Esophagus mucosa (tissue), 1 donor: ENCODE data around the gene LMLN. TPM values are rescaled to one million over a fixed set of nuclear protein-coding genes. Genes with fewer than 3 reads are reported as not detected.
"Not testable (repeated sequence)": the region's sequence is repeated elsewhere in the genome, so short reads cannot be mapped to it uniquely, and the experiment has no call there.

Experiments
- ATAC-seq: fragments of 200-7000 bp; cut with Tn5 transposase; one replicate; pipeline ENCODE4 v1.9.1; 2020
- total RNA-seq: library from RNA; stranded (reverse); gene quantifications from one replicate; pipeline ENCODE4 v1.2.4, GENCODE V29; 2023
- donor health status: DM: yes; HTN: yes; CAD: no.

The LMLN gene
- total RNA-seq, 1 donor from 2014 or later = 5.7 TPM

DNA sequence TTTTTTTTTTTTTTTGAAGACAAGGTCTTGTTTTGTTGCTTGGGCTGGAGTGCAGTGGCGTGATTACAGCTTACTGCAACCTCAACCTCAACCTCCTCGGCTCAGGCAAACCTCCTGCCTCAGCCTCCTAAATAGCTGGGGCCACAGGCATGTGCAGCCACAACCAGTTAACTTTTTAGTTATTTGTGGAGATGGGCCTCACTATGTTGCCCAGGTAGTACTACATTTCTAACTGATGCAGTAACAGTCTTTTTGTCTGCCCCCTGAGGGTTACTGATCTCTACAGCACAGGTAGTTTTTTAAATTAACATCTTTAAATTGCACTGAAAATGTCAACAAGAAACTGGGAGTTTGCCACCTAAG lies 3.4 kb upstream of the LMLN start:
- ATAC-seq = no peak

DNA sequence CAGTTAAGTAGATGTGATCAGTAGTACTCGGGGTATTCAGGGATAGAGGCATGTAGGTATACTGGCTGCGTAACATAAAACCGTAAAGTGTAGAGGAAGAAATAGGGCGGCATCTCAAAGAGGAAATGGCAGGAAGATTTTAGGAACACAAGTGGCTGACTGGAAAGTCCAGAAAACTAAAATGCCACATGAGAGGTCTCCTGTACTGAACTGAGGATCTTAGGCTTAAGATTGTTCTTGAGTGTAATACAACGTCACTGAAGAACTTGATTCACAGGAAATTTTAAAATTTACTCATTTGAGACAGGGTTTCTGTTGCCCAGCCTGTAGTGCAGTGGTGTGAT lies 2.3 kb upstream of the LMLN start:
- no peak for ATAC-seq

DNA sequence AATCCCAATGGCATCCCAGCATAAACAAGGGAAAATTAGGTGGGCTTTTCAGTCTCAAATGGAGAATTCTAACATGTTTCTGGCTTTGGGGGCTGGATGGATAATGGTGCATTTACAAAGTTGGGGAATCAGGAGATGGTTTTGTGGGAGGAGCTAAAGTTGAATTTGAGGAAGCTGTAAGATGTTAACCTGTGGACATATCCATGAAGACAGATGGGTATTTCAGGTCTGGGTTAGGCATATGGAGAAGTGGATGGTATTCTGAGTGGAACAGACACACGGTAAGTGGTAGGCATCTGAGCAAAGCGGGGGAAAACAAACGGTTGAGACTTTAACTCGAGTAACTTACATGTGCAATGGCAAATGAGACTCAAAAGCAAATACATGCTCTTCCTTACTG lies 1.7 kb upstream of the LMLN start:
- ATAC-seq = no peak

DNA sequence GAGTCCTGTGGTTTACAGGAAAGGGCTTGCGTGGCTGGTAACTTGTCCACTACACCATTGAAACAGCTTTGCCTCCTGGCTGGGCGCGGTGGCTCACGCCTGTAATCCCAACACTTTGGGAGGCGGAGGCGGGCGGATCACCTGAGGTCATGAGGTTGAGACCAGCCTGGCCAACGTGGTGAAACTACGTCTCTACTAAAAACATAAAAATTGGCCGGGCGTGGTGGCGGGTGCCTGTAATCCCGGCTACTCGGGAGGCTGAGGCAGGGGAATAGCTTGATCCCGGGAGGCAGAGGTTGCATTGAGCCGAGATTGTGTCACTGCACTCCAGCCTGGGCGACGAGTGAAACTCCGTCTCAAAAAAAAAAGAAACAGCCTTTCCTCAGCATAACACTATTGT lies 1.2 kb upstream of the LMLN start:
- not testable (repeated sequence) for ATAC-seq

DNA sequence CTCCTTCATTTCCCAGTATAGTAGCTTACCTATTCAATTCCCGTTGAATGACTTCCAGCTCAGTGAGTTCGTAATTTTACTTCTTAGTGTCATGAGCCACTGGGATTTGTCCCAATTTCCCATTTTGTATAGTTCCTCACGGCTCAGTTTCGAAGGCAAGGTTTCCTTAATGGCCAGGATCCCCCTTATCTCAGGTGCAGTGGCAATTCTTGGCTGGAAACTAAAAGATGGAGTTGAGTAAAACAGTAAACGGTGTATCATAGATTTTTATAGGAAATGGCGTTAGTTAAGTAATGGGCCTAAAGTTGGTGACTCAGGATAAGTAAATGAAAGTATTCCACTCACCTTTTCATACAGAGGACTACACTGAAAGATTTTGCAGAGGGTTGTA lies 522 bp upstream of the LMLN start:
- ATAC-seq = no peak

DNA sequence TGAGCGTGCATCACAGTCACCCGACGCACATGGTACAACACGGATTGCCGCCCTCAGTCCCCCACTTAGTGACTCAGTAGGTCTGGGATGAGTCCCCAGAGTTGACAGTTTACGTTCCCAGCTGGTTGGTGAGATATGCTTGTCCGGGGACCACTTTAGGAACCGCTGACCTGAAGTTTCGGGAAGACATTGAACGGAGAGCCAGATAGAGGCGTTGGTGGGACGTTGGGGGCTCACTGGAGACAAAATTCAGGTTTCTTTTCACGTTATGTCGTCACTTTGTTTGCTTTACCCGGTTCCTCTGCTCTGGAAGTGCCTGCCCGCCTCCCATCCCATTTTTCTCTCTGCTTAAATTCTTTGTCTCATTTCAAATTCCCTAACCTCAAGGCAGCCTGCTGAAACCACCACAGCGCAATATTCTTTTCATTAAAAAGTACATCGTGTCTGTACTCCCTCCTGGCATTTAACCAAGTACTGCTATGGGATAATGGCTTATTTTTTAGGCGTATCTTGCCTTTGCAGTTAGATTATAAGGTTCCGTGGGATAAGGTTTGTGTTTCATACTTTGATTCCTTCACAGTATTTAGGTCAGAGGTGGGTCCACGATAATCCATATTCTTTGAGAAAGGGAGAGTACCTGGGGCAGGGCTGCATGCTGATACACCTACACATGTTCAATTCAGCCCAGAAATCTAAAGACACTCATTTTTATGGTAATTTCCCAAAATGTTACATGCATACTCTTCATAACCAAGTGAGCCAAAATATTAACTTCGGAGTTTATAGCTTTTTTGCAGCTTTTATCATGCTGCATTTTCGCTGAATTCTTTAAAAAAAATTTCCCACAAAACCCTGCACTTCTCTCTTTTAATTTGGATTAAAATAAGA lies 921 bp downstream of the LMLN start:
- no peak for ATAC-seq

DNA sequence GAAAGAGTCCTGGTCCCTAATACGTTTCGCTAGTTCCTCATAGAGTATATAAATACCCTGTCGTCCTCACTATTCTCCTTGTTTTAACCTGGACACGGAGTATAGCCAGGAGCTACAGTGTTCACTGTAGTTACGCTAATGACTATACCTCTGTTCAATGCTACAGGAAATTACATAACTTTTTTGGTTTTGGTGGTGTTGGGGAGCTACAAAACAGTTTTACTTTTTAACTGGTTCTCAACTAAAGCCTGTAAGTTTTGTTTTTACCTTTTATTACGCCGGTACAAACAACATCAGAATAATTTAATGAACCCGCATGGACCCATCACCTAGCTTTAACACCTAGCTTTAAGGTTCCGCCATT lies 1.5 kb downstream of the LMLN start:
- no peak for ATAC-seq

DNA sequence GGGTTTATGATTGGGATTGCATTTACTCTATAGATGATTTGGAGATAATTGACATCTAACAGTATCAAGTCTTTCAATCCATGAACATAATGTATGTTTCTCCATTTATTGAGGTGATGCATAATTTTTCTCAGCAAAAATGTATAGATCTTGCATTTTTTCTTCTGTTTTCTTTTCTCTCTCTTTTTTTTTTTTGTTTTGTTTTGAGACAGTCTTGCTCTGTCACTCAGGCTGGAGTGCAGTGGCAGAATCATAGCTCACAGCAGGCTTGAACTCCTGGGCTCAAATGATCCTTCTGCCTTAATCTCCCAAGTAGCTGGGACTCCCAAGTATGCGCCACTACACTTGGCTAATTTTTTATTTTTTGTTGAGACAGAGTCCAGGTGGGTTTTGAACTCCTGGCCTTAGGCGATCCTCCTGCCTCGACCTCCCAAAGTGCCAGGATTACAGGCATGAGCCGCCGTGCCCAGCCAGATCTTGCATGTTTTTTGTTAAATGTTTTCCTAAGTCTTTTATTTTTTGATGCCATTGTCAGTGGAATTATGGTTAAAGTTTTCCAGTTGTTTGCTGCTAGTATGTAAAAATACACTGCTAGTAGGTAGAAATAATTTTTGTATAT lies 3.1 kb downstream of the LMLN start:
- no peak for ATAC-seq

DNA sequence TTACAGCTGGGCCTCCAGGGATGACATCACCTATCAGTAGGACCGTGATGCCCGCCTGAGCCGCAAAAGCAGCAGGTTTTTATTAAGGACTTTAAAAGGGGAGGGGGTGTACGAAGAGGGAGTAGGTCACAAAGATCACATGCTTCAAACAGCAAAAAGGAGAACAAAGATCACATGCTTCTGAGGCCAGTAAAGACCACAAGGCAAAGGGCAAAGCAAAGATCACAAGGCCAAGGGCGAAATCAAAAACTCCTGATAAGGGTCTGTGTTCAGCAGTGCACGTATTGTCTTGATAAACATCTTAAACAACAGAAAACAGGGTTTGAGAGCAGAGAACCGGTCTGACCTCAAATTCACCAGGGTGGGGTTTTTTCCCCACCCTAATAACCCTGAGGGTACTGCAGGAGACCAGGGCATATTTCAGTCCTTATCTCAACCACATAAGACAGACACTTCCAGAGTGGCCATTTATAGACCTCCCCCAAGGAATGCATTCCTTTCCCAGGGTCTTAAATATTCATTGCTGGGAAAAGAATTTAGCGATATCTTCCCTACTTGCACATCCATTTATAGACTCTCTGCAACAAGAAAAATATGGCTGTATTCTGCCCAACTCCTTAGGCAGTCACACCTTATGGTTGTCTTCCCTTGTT lies 7.4 kb downstream of the LMLN start:
- ATAC-seq = not testable (repeated sequence)

DNA sequence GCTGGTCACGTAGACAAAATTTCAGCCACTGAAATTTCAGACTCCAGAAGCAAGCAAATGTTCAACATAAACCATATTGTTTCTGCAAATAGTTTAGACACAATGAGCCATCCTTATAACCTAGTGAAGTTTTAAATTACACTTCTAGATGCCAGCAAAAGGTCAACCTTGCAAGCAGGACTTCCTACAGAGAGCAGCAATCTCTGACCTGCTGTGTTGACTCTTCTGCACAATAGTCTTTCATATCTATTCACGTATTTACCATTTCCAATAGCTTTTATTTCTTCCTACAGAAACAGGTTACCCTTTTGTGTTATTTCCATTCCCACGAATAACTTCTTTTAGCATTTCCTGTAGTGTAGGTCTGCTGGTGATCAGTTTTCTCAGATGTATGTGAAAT lies 10.6 kb downstream of the LMLN start:
- ATAC-seq = no peak

DNA sequence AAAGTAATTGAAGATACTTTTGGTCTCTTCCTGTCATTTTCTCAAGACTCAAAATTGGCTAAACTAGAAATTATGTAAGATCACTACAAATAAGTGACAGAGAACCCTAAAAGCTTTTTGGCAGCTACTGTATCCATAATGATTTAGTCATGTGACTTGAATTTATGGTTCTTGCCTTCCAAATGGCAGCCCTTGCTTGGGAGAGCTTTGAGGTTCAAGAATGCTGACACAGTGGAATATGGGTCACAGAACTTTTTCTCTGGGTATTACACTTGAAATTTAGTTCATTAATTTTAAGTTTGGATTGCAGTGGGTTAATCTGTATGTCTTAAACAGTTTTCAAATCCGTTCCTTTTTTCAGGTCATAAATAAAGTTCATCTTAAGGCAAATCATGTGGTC lies 14.0 kb downstream of the LMLN start:
- ATAC-seq = no peak

DNA sequence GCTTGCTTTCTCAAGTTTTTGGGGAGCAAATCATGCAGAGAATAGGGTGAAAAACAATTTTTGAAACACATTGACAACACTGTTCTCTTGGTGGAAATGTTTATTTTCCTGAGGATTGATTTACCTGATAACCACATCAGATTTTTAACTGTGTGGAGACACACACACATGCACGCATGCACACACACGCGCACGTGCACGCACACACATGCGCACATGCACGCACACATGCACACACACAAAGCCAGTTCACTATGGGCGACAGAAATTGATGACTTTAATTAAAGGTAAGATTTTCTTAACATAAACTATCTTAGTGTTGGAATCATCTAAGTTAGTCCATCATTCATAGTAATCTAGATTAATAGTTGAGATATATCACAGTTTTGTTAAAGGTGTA lies 15.3 kb downstream of the LMLN start:
- no peak for ATAC-seq

DNA sequence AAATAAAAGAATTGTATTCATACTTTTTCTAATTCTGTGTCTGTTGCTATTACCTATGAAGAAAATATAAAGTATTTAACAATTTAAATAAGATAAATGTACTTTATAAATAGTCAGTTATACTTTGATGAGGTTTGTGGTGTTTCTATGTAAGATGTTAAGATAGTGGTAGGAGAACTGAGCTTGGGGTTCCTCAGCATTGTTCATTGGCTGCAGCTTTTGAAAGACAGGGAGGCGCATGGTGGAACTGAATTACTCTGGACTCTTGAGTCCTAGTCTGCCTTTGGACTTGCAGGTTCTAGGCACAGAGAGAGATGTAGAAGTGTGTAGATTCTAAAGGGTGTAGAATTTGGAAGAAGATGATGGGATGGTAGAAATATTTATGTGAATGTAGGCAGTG lies 23.1 kb downstream of the LMLN start:
- ATAC-seq = no peak

DNA sequence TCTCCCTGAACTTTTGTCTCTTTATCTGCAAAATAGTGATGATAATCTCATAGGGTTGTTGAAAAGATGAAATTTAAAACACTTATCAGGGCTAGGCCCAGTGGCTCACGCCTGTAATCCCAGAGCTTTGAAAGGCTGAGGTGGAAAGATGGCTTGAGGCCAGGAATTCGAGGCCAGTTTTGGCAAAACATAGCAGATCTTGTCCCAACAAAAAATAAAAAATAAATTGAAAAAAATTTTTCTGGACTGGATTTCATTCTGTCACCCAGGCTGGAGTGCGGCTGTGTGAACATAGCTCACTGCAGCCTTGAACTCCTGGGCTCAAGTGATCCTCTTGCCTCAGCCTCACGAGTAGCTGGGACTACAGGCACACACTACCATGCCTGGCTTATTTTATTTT lies 29.6 kb downstream of the LMLN start:
- no peak for ATAC-seq

DNA sequence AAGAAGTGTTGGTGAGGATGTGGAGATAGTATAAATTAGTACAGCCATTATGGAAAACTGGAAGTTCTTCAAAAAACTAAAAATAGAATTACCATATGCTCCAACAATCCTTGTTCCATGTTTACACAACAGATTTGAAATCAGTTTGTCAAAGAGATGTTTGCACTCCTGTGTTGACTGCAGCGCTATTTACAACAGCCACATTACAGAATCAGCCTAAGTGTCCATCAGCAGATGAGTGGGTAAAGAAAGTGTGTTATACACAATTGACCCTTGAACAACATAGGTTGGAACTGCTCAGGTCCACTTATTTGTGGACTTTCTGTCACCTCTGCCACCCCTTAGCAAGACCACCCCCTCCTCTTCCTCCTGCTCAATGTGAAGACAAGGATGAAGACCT lies 34.7 kb downstream of the LMLN start:
- ATAC-seq = no peak

DNA sequence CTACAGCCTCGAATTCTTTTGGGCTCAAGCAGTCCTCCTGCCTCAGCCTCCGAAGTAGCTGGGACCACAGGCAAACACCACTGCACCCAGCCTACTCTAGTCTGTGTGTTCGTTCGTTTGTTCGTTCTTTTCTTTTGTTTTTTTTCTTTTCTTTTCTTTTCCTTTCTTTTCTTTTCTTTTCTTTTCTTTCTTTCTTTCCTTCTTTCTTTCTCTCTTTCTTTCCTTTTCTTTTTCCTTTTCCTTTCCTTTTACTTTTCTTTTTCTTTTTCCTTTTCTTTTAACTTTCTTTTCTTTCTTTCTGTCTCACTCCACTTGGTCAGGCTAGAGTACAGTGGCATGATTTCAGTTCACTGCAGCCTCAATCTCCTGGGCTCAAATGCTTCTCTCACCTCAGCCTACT lies 36.8 kb downstream of the LMLN start:
- no peak for ATAC-seq

DNA sequence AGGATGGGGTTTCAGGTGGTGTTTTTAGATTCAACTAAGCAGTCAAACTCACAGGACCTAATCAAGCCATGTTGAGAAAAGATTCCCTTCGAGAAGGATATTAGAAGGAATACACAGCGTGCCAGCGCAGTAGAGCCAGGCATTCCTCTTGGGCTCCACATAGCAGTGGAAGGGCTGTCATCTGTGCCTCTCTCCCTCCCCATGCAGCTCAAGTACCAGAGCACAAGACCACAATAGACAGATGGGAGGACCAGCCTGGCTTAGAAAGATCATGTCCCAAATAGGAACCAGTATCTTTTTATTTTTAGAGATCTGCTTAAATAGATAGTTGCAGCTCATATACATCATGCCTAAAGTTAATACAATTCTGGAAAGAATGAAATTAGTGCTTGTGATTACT lies 37.9 kb downstream of the LMLN start:
- ATAC-seq = no peak

DNA sequence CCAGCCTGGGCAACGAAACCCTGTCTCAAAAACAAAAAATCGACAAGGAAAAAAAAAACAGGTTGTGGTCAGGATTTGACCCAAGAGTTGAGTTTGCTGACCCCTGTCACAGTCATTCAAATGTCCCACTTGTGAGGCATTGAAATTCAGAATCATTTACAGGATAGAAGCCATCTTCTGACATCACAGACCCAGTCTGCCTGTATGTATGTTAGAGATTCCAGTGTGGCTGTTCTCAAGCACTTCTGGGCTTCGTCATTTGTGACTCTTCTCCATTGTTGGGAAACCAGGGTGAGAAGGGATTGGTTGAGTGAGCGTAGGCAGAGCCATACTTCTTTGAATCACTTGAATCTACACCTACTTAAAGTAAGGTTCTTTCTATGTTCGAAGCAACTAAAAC lies 57.1 kb downstream of the LMLN start:
- no peak for ATAC-seq

DNA sequence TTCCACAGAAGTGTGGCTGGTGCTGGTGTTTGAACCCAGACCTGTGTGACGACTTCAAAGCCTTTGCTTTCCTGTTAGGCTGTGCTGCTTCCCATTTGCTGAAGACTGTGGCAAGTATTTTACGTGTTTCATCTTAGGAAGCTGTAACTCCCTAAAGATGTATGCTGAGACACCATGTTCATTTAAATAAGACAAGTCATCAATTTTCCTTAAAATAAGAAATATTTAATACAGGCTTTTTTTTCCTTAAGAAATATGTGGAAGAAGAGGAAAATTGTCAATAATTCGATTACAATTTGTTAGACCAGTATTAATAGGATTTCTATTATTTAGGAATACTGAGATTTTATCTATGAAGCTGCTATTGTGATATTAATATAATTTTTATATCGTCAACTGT lies 58.4 kb downstream of the LMLN start:
- ATAC-seq = no peak

DNA sequence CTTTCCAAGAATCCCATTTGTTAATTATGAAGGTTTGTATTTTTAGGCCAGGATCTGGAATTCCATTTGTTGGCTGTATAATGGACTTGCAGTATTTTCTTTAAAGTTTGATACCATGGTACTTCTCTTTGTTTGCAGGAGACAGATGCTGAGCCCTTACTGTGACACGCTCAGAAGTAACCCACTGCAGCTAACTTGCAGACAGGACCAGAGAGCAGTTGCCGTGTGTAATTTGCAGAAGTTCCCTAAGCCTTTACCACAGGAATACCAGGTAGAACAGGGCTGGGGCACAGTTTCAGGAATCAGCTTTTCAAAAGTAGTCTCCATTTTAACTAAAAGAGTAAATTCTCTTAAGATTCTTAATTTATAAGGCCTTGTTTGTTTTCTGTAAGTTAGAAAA lies 59.1 kb downstream of the LMLN start:
- no peak for ATAC-seq

DNA sequence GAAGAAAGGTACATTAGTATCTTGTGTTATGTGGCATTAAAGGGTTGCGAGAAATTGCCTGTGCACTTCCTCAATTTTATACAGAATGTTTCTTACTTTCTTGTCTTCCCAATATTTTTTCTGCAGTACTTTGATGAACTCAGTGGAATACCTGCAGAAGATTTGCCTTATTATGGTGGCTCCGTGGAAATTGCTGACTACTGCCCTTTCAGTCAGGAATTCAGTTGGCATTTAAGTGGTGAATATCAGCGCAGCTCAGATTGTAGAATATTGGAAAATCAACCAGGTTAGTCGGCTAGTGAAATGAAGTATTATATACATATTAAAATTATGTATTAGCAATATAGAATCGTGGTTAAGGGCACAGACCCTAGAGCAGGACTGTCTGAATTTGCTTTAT lies 61.3 kb downstream of the LMLN start:
- ATAC-seq = no peak

DNA sequence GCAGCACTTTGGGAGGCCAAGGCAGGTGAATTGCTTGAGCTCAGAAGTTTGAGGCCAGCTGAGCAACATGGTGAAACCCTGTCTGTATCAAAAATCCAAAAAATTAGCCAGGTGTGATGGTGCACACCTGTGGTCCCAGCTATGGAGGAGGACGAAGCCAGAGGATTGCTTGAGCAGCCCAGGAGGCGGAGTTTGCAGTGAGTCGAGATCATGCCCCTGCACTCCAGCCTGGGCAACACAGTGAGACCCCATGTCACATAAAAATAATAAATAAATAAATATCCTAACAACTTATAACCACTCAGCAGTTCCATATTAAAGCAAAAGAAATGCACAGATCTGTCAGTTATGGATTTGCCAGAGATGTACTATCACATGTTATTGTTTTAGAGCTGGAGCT lies 62.6 kb downstream of the LMLN start:
- ATAC-seq = no peak

DNA sequence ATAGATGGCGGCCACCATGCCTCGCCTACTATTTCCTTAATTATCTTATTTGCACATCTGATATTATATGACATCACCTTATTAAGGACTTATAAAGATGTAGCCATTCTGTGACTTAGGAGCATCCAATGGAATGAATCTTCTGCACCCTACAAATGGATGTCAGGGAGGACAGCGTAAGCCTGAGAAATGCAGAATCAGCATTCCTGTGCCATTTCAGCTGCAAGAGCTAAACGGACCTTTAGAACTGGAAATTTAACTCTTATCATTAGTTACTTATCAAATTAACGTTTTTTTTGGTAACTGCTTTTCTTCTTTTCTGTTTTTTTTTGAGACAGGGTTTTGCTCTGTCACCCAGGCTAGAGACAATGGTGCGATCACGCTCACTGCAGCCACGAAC lies 65.6 kb downstream of the LMLN start:
- no peak for ATAC-seq

DNA sequence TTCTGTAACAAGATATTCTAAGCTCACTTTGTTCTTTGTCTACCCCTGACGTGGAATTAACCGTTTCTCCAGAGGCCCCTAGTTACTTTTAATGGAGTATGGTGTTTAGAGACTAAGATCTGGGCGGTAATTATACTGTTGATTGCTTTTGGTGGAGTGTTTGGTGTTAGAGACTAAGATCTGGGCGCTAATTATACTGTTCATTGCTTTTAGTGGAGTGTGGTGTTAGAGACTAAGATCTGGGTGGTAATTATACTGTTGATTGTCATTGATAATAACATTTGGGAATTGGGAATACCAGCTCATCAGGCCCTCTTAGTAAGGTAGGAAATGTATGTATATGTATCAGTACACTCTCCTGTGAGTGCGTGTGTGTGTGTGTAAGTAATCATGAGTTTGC lies 66.6 kb downstream of the LMLN start:
- no peak for ATAC-seq
